A549 (cell line): Measurements from ENCODE around the gene REPS1. TPM values are rescaled to one million over a fixed set of nuclear protein-coding genes. Genes with fewer than 3 reads are reported as not detected.

Source experiments
- ATAC-seq, 2 experiments: fragments of 200-7000 bp in 1 of 2; fragments of >200 bp in 1 of 2; cut with Nextera tagmentation in 1 of 2; cut with Tn5 transposase in 1 of 2; 3 replicates each; pipeline versions ENCODE4 v1.8.0 to v1.9.1; 2018 to 2020; ENCODE audit warnings: mild to moderate bottlenecking in 1 of 2, moderate library complexity in 1 of 2
- CTCF ChIA-PET: fragments of 300-600 bp; sonication (Branson Sonifier 250); formaldehyde crosslinking; extraction: SDS; loops from one replicate; lab custom pipeline; 2021; ENCODE audit warnings: antibody characterized with exemption, inconsistent platforms; lab: Yijun Ruan, JAX
- POLR2A ChIA-PET: fragments of 350-600 bp; formaldehyde crosslinking; extraction: SDS; loops from one replicate; lab custom pipeline; 2021; ENCODE audit warnings: antibody characterized with exemption, inconsistent platforms; lab: Yijun Ruan, JAX
- DNase-seq, 2 experiments: peaks; one replicate each; pipeline versions ENCODE4 v3.0.0 to v3.0.0-alpha.2; 2011 to 2016; ENCODE audit warnings: low read depth in 1 of 2, low spot score in 1 of 2
- FAIRE-seq: peaks from 2 replicates; lab custom pipeline; 2011; peaks lifted over from hg19 to GRCh38; lab: Jason Lieb, UNC
- H3K27ac ChIP-seq, 2 experiments: fragments of >200 bp; sonication (Bioruptor Twin); formaldehyde crosslinking; 3 replicates each; pipeline ENCODE4 v1.5.1; 2016 to 2017
- H3K4me1 ChIP-seq: fragments of >200 bp; sonication (Bioruptor Twin); formaldehyde crosslinking; 3 replicates; pipeline ENCODE4 v1.6.1; 2016
- H3K4me2 ChIP-seq: fragments of >200 bp; sonication (Bioruptor Twin); formaldehyde crosslinking; 3 replicates; pipeline ENCODE4 v1.6.1; 2016
- H3K4me3 ChIP-seq: fragments of >200 bp; sonication (Bioruptor Twin); formaldehyde crosslinking; 3 replicates; pipeline ENCODE4 v1.5.1; 2016
- H3K9me3 ChIP-seq: fragments of >200 bp; sonication (Bioruptor Twin); formaldehyde crosslinking; 3 replicates; pipeline ENCODE4 v1.6.1; 2016
- ATOH8 ChIP-seq: fragments of 250-450 bp; sonication (Bioruptor Pico); IDR thresholded peaks from 2 replicates; pipeline ENCODE4 v1.5.0; 2020; ENCODE audit warnings: low read depth, mild to moderate bottlenecking, moderate library complexity
- CBX8 ChIP-seq: fragments of 200-600 bp; sonication (generic); IDR thresholded peaks from 2 replicates; pipeline ENCODE4 v1.6.1; 2016
- CEBPB ChIP-seq, 2 experiments: fragments of >200 bp in 1 of 2; sonication (Bioruptor Twin) in 1 of 2; formaldehyde crosslinking in 1 of 2; IDR thresholded peaks; 2 replicates each; pipeline ENCODE4 v1.6.1; 2012 to 2016
- E2F6 ChIP-seq: IDR thresholded peaks from 2 replicates; pipeline ENCODE4 v1.6.1; 2012; ENCODE audit warnings: low read depth, borderline replicate concordance
- ELK1 ChIP-seq: fragments of 150-350 bp; IDR thresholded peaks from 2 replicates; pipeline ENCODE4 v1.6.1; 2014; ENCODE audit warnings: low read depth, mild to moderate bottlenecking, low read length
- EP300 ChIP-seq, 2 experiments: fragments of >200 bp; sonication (Bioruptor Twin); formaldehyde crosslinking; IDR thresholded peaks; 2 replicates in 1 of 2; 3 replicates in 1 of 2; pipeline ENCODE4 v1.6.1; 2016 to 2017
- ESRRA ChIP-seq: fragments of 150-350 bp; IDR thresholded peaks from 2 replicates; pipeline ENCODE4 v1.6.1; 2014; ENCODE audit warnings: mild to moderate bottlenecking, low read length, borderline replicate concordance
- HES2 ChIP-seq: fragments of >200 bp; sonication (Bioruptor Twin); formaldehyde crosslinking; IDR thresholded peaks from 2 replicates; pipeline ENCODE4 v1.6.1; 2016
- HEYL ChIP-seq: fragments of 250-450 bp; sonication (Bioruptor Pico); IDR thresholded peaks from 2 replicates; pipeline ENCODE4 v1.8.0; 2021; ENCODE audit warnings: mild to moderate bottlenecking, moderate library complexity
- HMGXB4 ChIP-seq: fragments of 250-450 bp; sonication (Bioruptor Pico); IDR thresholded peaks from 2 replicates; pipeline ENCODE4 v1.5.0; 2021; ENCODE audit warnings: mild to moderate bottlenecking, moderate library complexity, borderline replicate concordance
- HOXA7 ChIP-seq: fragments of 250-450 bp; sonication (Bioruptor Pico); IDR thresholded peaks from 2 replicates; pipeline ENCODE4 v1.5.0; 2020; ENCODE audit warnings: mild to moderate bottlenecking, moderate library complexity
- KDM1A ChIP-seq: fragments of 200-600 bp; sonication (generic); IDR thresholded peaks from 2 replicates; pipeline ENCODE4 v1.6.1; 2016; ENCODE audit warnings: low read depth, mild to moderate bottlenecking
- MAFK ChIP-seq: fragments of 450-650 bp; IDR thresholded peaks from 2 replicates; pipeline ENCODE4 v1.6.1; 2014; ENCODE audit not compliant: partially characterized antibody
- MAZ ChIP-seq: fragments of 150-350 bp; IDR thresholded peaks from 2 replicates; pipeline ENCODE4 v1.6.1; 2014; ENCODE audit warnings: antibody characterized with exemption, low read depth, low read length, borderline replicate concordance
- NPAS2 ChIP-seq: fragments of 250-450 bp; sonication (Bioruptor Pico); IDR thresholded peaks from 2 replicates; pipeline ENCODE4 v1.8.0; 2022; ENCODE audit warnings: mild to moderate bottlenecking, moderate library complexity, borderline replicate concordance
- SREBF2 ChIP-seq: fragments of 450-650 bp; IDR thresholded peaks from 2 replicates; pipeline ENCODE4 v1.6.1; 2014; ENCODE audit warnings: mild to moderate bottlenecking, moderate library complexity
- ZC3H11A ChIP-seq: fragments of 450-650 bp; IDR thresholded peaks from 2 replicates; pipeline ENCODE4 v1.6.1; 2014; ENCODE audit warnings: antibody characterized with exemption, mild to moderate bottlenecking
- WGBS: methylation state at CpG from one replicate; pipeline ENCODE4 v1.1.6; 2017; ENCODE audit errors: missing lambda C conversion rate; 5-methylcytosine and 5-hydroxymethylcytosine counted together
- polyA plus RNA-seq, 4 experiments: library from polyadenylated mRNA; depleted of rRNA in 3 of 4; stranded (reverse); fragments of >200 nt; fragmentation: RNase III in 1 of 4; extraction: RNeasy Plus Mini Kit Qiagen cat#74134 plus additional on column Dnase treatment in 1 of 4; gene quantifications; 2 replicates in 3 of 4; 3 replicates in 1 of 4; pipeline ENCODE4 v1.2.3, GENCODE V29; 2011 to 2017

Gene REPS1
- polyA plus RNA-seq, 2 of the 4 experiments (the other 2 are of a cell fraction): 16.3 to 36.4 TPM

- H3K4me3 ChIP-seq: no peak overlapping the region
- ATAC-seq: no peak
- FAIRE-seq: no peak
- H3K4me2 ChIP-seq: no peak overlapping the region
- no peak for TF ChIP-seq KDM1A
- TF ChIP-seq CBX8: no peak
- TF ChIP-seq MAFK: no peak
- no peak for TF ChIP-seq HOXA7 (CRISPR knock-in tag)
- TF ChIP-seq ZC3H11A: no peak
- TF ChIP-seq SREBF2: no peak
- no peak for TF ChIP-seq ATOH8 (CRISPR knock-in tag)
- TF ChIP-seq ESRRA: no peak
- TF ChIP-seq HMGXB4 (CRISPR knock-in tag): no peak
- TF ChIP-seq NPAS2 (CRISPR knock-in tag): no peak
- no peak for TF ChIP-seq CEBPB (IDR thresholded peaks at IDR 0.05)
- TF ChIP-seq MAZ: no peak
- ChIA-PET POLR2A (no interaction called here), CTCF (no interaction called here)
- peaks cover 25% of the 10 kb centered on the region; the same call in 2 of the 3 replicates for H3K4me1 ChIP-seq
- no peak for DNase-seq
- H3K27ac ChIP-seq: no peak overlapping the region
- H3K9me3 ChIP-seq: no peaks in the 10 kb centered on the region
- 85% methylated on average over 2 of the region's 2 CpGs for WGBS
These were observed 6.6 kb downstream of the REPS1 start for GRCh38 chr6:138981416-138981815.

- TF ChIP-seq HEYL (CRISPR knock-in tag): no peak
- no peak for TF ChIP-seq EP300 (IDR thresholded peaks at IDR 0.05)
- no peak for TF ChIP-seq HMGXB4 (CRISPR knock-in tag)
- no peak for TF ChIP-seq ELK1
- TF ChIP-seq E2F6: no peak
- no peak for TF ChIP-seq HES2
- no peak for TF ChIP-seq CBX8
- WGBS: 89% methylated on average over 5 of the region's 5 CpGs
- ATAC-seq: no peak
These were observed 8.0 kb downstream of the REPS1 start for GRCh38 chr6:138979813-138980668.

More at GRCh38 chr6:138979813-138980668, 8.0 kb downstream of the REPS1 start:
- no peaks in the 10 kb centered on the region for H3K9me3 ChIP-seq
- no peak overlapping the region for H3K4me3 ChIP-seq
- peaks cover 16% of the 10 kb centered on the region; the same call in 2 of the 3 replicates for H3K4me1 ChIP-seq
- no peak for DNase-seq
- no peak overlapping the region for H3K4me2 ChIP-seq
- FAIRE-seq: no peak
- H3K27ac ChIP-seq: no peak overlapping the region
- ChIA-PET POLR2A (no interaction called here), CTCF (interaction anchor here (0.6 kb wide), 1 partner anchor 213 kb away, joined by 3 read pairs; no protein-coding TSS in a partner anchor)
